GM12891 (cell line): ENCODE results near the gene ZDHHC14.

Experiments
- PAX5 ChIP-seq: IDR thresholded peaks from 2 replicates; pipeline ENCODE4 v1.6.1; 2011; ENCODE audit warnings: low read length, moderate library complexity, mild to moderate bottlenecking; ENCODE audit not compliant: insufficient read depth, severe bottlenecking
- POLR2A ChIP-seq: IDR thresholded peaks from 2 replicates; pipeline ENCODE4 v1.6.1; 2011; ENCODE audit warnings: low read depth, low read length, control low read depth
- POLR2AphosphoS5 ChIP-seq: IDR thresholded peaks from 2 replicates; pipeline ENCODE4 v1.6.1; 2011; ENCODE audit warnings: low read depth, low read length, control low read depth

DNA sequence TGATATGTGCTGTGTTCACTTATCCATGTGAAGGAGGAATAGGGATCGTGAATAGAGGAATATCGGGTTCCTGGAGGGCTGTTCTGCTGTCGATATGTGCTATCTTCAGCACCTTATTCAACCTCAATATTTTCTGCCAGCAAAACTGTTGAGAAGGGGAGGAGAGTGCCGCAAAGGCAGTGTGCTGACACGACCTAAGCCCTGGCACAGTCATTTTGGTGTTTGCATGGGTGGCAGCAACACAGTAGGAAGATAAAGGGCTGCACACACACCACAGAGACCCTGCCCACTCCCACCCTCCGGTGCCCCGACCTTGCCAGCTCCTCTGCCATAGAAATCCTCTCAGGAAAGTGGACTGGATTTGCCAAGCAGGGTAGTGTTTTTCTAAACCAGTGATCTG, 47.0 kb downstream of the ZDHHC14 start:
- TF ChIP-seq POLR2AphosphoS5 (no peak), POLR2A (no peak), PAX5 (no peak)
